ENCODE results near the gene DENND5A.

DNA sequence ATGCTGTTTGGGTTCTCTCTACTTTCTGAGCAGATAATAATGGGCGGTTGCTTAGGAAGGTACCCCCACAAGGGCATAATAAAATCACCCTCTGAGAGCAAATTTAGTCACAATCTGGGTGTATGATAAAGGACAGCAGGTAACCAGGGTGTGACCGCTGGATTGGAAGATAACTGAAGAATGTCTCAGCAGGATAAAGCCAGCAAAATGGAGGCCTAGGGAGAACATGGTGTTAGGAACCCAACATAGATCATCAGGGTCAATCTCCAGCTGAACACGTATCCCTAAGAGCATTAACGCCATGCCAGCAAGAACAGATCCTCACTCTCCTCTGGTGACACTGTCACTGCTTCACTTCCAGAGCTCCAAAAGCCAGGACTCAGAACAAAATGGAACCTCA is 109.2 kb downstream of the DENND5A start:
- TF ChIP-seq, protein P1, sequence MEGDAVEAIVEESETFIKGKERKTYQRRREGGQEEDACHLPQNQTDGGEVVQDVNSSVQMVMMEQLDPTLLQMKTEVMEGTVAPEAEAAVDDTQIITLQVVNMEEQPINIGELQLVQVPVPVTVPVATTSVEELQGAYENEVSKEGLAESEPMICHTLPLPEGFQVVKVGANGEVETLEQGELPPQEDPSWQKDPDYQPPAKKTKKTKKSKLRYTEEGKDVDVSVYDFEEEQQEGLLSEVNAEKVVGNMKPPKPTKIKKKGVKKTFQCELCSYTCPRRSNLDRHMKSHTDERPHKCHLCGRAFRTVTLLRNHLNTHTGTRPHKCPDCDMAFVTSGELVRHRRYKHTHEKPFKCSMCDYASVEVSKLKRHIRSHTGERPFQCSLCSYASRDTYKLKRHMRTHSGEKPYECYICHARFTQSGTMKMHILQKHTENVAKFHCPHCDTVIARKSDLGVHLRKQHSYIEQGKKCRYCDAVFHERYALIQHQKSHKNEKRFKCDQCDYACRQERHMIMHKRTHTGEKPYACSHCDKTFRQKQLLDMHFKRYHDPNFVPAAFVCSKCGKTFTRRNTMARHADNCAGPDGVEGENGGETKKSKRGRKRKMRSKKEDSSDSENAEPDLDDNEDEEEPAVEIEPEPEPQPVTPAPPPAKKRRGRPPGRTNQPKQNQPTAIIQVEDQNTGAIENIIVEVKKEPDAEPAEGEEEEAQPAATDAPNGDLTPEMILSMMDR (IDR thresholded peaks at IDR 0.05; ENCODE audit: low read depth, low read length) = no peak
- TF ChIP-seq, protein P2, sequence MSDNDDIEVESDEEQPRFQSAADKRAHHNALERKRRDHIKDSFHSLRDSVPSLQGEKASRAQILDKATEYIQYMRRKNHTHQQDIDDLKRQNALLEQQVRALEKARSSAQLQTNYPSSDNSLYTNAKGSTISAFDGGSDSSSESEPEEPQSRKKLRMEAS (IDR thresholded peaks at IDR 0.05; ENCODE audit: low read depth, low read length) = no peak
- no peak for TF ChIP-seq POLR2A (IDR thresholded peaks at IDR 0.05; ENCODE audit: extremely low read depth, insufficient read length)
